ENCODE results near the gene GOLGB1.
"Not testable (repeated sequence)": the region's sequence is repeated elsewhere in the genome, so short reads cannot be mapped to it uniquely, and the experiment has no call there.

GOLGB1 gene

DNA sequence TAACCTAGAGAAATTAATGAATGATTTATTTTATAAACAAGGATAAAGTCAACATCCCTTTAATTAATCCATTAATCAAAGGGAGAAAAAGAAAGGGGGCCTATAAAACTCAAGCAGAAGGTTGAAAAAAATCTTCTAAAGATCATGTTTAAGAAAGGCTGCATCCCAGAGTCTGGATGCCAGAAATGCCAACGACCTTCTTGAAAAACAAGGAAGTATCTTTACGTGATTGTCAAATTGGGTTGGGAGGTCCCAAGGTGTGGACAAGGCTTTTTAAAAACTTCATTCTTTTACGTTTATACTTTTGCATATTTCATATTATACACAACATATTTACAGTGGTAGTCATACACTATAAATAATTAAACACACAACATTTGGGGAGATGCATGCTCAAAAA lies 1.6 kb downstream of the GOLGB1 start:
- DNase-seq = no peak

- DNase-seq = not testable (repeated sequence)
Observed at GRCh38 chr3:121743106-121743505, 6.4 kb downstream of the GOLGB1 start.

DNA sequence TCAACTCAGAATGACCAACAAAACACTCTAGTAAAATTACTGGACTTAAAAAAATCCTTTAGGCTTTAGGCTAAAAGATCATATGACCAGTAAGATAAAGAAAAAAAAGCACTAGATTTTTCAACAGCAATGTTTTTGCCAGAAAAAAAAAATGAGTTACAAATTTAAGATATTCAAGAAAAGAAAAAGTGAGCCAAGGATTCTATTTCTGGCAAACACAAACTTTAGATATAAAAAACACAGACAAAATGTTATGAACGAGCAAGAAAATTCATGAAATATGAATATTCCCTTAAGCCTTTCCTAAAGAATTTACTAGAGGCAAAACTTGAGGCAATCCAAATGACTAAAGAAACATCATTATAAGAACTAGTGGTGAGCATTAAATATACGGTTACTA lies 8.6 kb downstream of the GOLGB1 start:
- no peak for DNase-seq

DNA sequence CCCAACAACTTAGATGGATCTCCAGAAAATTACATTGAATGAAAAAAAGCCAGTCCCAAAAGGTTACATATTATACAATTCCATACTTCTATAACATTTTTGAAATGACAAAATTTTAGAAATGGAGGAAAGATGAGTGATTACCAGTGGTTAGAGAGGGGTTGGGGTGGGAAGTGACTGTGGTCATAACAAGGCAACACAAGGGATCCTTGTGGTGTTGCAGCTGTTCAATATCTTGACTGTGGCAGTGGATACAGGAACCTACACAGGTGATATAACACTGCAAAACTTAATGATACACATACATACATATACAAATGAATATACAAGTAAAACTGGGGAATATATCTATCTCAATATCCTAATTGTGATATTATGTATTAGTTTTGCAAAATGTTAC lies 9.6 kb downstream of the GOLGB1 start:
- no peak for DNase-seq

DNA sequence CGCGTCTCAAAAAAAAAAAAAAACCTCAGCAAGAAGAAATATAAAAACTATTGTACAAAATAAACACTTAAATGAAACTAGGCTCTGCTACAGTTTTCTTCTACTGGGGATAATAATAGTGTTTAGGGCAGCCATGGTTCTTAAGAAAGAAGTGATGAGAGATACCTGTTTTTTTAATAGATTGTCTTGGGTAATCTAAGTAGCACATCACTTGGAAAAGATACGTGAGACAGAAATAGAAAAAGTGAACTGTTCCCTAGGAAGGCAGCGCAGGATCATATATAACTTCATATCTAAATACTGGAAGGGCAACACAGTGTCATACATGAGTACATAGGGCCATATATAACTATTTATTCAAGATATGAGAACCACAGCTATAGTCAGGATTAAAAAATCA lies 11.9 kb downstream of the GOLGB1 start:
- DNase-seq = no peak

DNA sequence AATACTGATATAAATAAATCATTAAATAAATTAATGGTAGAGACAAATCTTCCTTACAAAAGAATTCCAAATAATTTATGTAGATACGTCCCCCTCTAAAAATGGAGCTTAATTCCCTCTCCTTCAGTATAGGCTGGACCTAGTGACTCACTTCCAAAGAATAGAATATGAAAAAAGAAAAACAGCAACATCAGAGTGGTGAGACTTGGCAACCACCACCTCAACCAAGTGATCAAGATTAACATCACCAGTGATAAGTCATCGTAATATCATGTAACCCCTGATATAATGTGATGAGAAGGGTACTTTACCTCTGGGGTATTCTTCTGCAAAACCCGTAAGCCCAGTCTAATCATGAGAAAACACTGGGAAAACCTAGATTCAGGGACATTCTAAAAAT lies 13.4 kb downstream of the GOLGB1 start:
- no peak for DNase-seq

DNA sequence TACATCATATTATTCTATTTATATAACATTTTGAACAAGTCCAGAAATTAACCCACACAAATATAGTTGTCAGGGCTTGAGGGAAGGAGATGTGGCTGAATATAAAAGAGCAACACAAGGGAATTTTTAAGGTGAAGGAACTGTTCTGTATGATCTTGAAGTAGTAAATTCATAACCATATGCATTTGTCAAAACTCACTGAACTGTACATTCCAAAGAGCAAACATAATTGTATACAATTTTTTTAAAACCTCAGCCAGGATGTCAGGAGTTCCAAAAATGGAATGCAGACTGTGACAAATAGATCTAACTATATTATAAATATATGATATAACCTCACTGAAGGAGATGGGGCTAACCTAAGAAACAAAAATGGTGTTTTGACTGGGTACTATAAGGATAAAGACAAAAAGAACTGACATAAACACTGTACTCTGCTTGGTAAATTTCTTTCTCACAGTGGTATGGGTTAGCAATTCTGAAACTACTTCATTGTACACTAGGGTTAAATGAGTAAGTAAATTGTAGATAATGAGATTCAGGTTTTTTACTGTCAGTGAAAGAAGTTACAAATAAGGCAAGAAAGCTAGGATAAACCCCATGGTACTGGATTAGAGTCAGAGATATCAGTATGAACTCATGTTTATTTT lies 14.4 kb downstream of the GOLGB1 start:
- DNase-seq = no peak

GRCh38 chr3:121730940-121731687 lies 18.4 kb downstream of the GOLGB1 start:
- no peak for DNase-seq

DNA sequence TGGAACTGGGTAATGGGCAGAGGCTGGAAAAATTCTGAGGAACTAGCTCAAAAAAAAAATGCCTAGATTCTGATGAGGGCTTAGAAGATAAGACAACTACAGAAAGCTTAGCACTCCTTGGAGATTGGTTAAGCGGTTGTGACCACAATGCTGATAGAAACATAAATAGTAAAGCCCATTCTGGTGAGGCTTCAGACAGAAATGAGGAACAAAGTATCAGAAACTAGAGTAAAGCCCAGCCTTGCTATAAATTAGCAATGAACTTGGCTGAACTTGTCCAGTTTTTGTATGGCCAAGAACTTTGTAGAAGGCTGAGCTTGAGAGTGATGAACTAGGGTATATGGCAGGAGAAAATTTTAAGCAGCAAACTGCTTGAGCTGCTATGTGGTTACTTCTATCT lies 25.4 kb downstream of the GOLGB1 start:
- no peak for DNase-seq

GRCh38 chr3:121723485-121723884 lies 26.1 kb downstream of the GOLGB1 start:
- DNase-seq = no peak

DNA sequence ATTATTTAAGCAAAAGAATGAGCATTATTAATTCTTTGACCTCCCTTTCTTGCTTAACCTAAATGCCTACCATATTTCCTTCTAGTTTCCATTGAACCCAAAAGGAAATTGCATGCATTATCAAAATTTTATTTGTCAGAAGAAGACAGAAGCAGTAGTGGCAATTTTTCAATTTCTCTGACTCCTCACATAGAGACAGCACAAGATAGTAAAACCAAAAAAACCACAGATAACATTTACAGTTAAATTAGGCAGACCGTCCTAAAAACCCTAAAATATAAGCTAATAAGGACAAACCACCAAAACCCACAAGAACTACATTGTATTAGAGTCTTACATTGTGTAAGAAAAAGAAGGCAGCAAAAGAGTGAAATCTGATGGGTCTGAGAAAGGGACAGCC lies 27.1 kb downstream of the GOLGB1 start:
- DNase-seq = no peak

- no peak for DNase-seq
Observed at GRCh38 chr3:121720163-121720562, 29.4 kb downstream of the GOLGB1 start.

DNA sequence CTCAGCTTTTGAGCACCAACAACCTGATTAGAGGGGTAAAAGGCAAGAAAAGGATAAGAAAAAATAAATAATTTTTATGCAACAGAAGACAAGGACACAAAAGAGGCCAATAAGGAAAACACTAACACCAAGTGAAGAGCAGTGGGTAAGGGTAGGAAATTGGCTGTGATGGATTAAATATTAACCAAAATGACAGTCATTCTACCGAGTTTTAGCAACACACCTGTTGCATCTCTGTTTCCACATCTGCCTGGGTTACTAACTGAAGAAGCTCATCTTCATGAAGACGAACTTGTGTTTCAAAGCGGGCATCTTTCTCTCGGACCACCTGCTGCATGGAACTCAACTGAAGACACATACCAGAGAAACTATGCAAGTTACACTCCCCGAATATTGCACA lies 30.1 kb downstream of the GOLGB1 start:
- DNase-seq = no peak

DNA sequence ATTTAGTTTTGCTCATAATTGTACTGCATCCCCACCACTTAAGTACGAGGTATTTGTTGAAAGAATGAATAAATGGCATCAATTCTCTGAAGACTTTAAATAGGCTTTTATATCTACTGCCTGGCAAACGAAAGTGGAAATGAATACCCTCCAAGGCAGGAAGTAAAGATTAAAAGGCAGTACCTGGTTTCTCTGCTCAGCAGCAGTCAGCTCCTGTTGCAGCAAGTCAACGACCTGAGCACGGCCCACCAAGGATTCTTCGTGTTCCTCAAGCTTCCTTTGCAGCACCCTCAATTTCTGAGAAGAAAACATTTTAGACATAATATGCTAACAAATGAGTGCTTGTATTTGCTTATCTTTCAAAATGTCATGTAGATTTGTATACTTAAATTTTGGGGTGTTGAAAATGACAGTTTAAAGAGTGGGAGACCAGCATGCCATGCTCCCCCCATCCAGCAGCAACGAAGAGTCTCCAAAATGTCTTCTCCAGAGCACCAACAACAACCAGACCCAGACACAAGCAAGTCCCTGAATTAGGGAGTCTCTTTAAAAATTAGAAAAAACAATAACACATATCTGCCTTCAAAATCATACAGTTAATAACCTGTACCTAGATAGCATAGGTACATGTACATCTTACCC lies 31.2 kb downstream of the GOLGB1 start:
- no peak for DNase-seq

- DNase-seq = no peak
Observed at GRCh38 chr3:121710347-121710746, 39.2 kb downstream of the GOLGB1 start.

- no peak for DNase-seq
Observed at GRCh38 chr3:121707531-121708273, 41.8 kb downstream of the GOLGB1 start.

GRCh38 chr3:121705541-121705940 lies 44.0 kb downstream of the GOLGB1 start:
- no peak for DNase-seq

DNA sequence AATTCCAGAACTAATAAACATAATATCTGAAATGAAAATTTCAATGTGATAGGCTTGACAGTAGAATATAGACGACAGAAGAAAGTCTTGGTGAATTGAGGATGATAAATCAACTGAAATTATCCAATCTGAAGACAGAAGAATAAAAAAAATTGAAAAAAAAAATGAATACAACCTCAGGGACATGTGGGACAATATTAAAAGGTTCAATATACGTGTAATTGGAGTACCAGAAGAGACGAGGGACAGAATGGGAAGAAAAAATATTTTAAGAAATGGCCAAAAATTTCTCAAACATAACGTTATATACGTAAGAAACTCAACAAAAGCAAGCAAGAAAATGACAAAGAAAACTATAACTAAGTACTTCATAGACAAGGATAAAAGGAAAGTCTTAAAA lies 45.6 kb downstream of the GOLGB1 start:
- DNase-seq = no peak

DNA sequence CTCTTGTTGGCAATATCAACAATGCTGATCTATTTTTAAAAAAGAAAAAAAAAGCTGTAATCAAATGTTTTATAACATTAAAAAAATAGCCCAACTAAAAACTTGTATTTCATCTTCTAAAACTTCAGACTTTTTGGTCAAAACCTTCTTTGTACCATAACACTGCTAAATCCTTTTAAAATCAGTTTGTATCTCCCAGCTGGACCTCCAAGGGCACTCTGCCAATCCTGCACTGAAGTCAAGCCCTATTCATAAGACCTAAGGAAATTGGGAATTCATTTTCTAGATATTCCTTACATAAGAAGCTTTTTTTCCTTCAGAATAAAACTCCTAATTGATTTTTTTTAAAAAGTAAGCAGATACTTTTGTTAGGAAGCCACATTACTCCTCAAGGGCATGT lies 50.6 kb downstream of the GOLGB1 start:
- DNase-seq = no peak

DNA sequence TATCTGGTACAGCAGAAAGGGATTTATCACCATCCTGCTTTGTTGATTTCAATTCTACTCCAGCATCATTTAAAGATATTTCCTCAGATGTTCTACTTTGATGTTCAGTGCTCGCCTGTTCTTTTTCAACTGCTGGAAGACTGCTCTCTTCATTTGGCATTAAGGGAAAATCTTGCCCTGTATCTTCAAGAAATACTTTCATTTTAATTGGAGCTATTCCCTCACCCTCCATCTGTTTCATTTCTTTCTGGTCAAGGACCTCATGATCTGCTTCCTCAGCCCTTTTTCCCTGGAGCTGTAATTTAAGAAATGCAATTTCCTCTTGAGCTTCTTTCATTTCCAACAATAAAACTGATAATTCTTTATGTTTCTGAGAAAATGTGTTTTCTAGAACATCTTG lies 51.1 kb downstream of the GOLGB1 start:
- no peak for DNase-seq

GRCh38 chr3:121696186-121696585 lies 53.4 kb downstream of the GOLGB1 start:
- DNase-seq = no peak

- no peak for DNase-seq
Observed at GRCh38 chr3:121692010-121692699, 57.4 kb downstream of the GOLGB1 start.
